Left renal cortex interstitium (tissue), 4 donors: ENCODE results near the gene UNC79. TPM values are rescaled to one million over a fixed set of nuclear protein-coding genes. Genes with fewer than 3 reads are reported as not detected.

ENCODE experiments used
- DNase-seq, 4 donors: peaks; one replicate each; pipeline ENCODE4 v3.0.0-alpha.2; 2013; ENCODE audit warnings: low read depth in 4 of 4, low spot score in 2 of 4, missing footprints in 1 of 4
- polyA plus RNA-seq, 4 donors: library from polyadenylated mRNA; unstranded; fragments of 120-200 nt; gene quantifications; one replicate each; pipeline ENCODE4 v1.2.1, GENCODE V29; 2013; ENCODE audit not compliant: insufficient read length in 4 of 4

Gene UNC79
- polyA plus RNA-seq, 4 donors = 0.75 to 1.5 (median 1.1) TPM

GRCh38 chr14:93648440-93649168 is 217.9 kb downstream of the UNC79 start:
- DNase-seq = no peak

GRCh38 chr14:93654599-93654998 is 223.9 kb downstream of the UNC79 start:
- DNase-seq = no peak

GRCh38 chr14:93655078-93655750 is 224.5 kb downstream of the UNC79 start:
- peak; percentile 53 to 78 (median 62) for DNase-seq

- no peak for DNase-seq
Observed at GRCh38 chr14:93657875-93658274, 227.1 kb downstream of the UNC79 start.

GRCh38 chr14:93663317-93663716 is 232.6 kb downstream of the UNC79 start:
- no peak for DNase-seq

- DNase-seq = no peak
Observed at GRCh38 chr14:93665169-93665568, 234.4 kb downstream of the UNC79 start.

GRCh38 chr14:93669632-93670031 is 238.9 kb downstream of the UNC79 start:
- DNase-seq = no peak

GRCh38 chr14:93674343-93674742 is 243.6 kb downstream of the UNC79 start:
- no peak for DNase-seq

- DNase-seq = no peak
Observed at GRCh38 chr14:93675651-93676050, 244.9 kb downstream of the UNC79 start.

- no peak for DNase-seq
Observed at GRCh38 chr14:93676416-93676958, 245.7 kb downstream of the UNC79 start.

- no peak for DNase-seq
Observed at GRCh38 chr14:93682459-93682858, 251.7 kb downstream of the UNC79 start.

GRCh38 chr14:93683226-93683625 is 252.5 kb downstream of the UNC79 start:
- no peak for DNase-seq

GRCh38 chr14:93685121-93685895 is 254.6 kb downstream of the UNC79 start:
- DNase-seq = no peak

- DNase-seq = no peak
Observed at GRCh38 chr14:93686268-93686667, 255.5 kb downstream of the UNC79 start.

- no peak for DNase-seq
Observed at GRCh38 chr14:93688239-93688666, 257.5 kb downstream of the UNC79 start.

GRCh38 chr14:93688820-93689219 is 258.1 kb downstream of the UNC79 start:
- DNase-seq = no peak

- DNase-seq = no peak
Observed at GRCh38 chr14:93690146-93690545, 259.4 kb downstream of the UNC79 start.

- DNase-seq = no peak
Observed at GRCh38 chr14:93691042-93691780, 260.5 kb downstream of the UNC79 start.

- DNase-seq = no peak
Observed at GRCh38 chr14:93693914-93694313, 263.2 kb downstream of the UNC79 start.

GRCh38 chr14:93700928-93701327 is 270.2 kb downstream of the UNC79 start:
- no peak for DNase-seq
